ENCODE measurements around the gene PTPRT. TPM values are rescaled to one million over a fixed set of nuclear protein-coding genes. Genes with fewer than 3 reads are reported as not detected.

PTPRT gene
- total RNA-seq, 1 donor from 2014 or later: 0.56 TPM

- H3K4me1 Mint-ChIP-seq: no peaks in the 10 kb centered on the region
- H3K4me3 Mint-ChIP-seq: no peak overlapping the region
- H3K27ac Mint-ChIP-seq (ENCODE audit: unreplicated experiment): no peak overlapping the region
- peaks cover 12% of the 10 kb centered on the region for H3K27me3 Mint-ChIP-seq (ENCODE audit: low read depth)
- TF ChIP-seq CTCF (conservative IDR thresholded peaks at IDR 0.05): no peak
- H3K9me3 Mint-ChIP-seq: peaks cover 2% of the 10 kb centered on the region
- DNase-seq (ENCODE audit: low read depth, low spot score): no peak
- no peaks in the 10 kb centered on the region for H3K36me3 Mint-ChIP-seq (ENCODE audit: low read depth)
Observed at GRCh38 chr20:42639140-42639539, 550.6 kb downstream of the PTPRT start.

GRCh38 chr20:42635699-42636411, 553.9 kb downstream of the PTPRT start:
- no peak overlapping the region for H3K4me3 Mint-ChIP-seq
- H3K9me3 Mint-ChIP-seq: no peaks in the 10 kb centered on the region
- peaks cover 16% of the 10 kb centered on the region for H3K27me3 Mint-ChIP-seq (ENCODE audit: low read depth)

GRCh38 chr20:42634156-42634555, 555.5 kb downstream of the PTPRT start:
- no peak for TF ChIP-seq CTCF (conservative IDR thresholded peaks at IDR 0.05)
- DNase-seq (ENCODE audit: low read depth, low spot score): no peak
- Mint-ChIP-seq H3K36me3 (ENCODE audit: low read depth) (no peaks in the 10 kb centered on the region), H3K4me1 (no peaks in the 10 kb centered on the region), H3K27me3 (ENCODE audit: low read depth) (peaks cover 20% of the 10 kb centered on the region), H3K9me3 (no peaks in the 10 kb centered on the region), H3K27ac (ENCODE audit: unreplicated experiment) (no peak overlapping the region), H3K4me3 (no peak overlapping the region)

More at GRCh38 chr20:42635699-42636411, 553.9 kb downstream of the PTPRT start:
- TF ChIP-seq CTCF (conservative IDR thresholded peaks at IDR 0.05): no peak
- DNase-seq (ENCODE audit: low read depth, low spot score): no peak
- Mint-ChIP-seq H3K36me3 (ENCODE audit: low read depth) (no peaks in the 10 kb centered on the region), H3K4me1 (no peaks in the 10 kb centered on the region), H3K27ac (ENCODE audit: unreplicated experiment) (no peak overlapping the region)

GRCh38 chr20:42628683-42629082, 561.0 kb downstream of the PTPRT start:
- Mint-ChIP-seq H3K4me3 (no peak overlapping the region), H3K9me3 (no peaks in the 10 kb centered on the region), H3K27me3 (ENCODE audit: low read depth) (peaks cover 17% of the 10 kb centered on the region), H3K27ac (ENCODE audit: unreplicated experiment) (no peak overlapping the region), H3K36me3 (ENCODE audit: low read depth) (no peaks in the 10 kb centered on the region), H3K4me1 (no peaks in the 10 kb centered on the region)
- TF ChIP-seq CTCF (conservative IDR thresholded peaks at IDR 0.05): no peak
- DNase-seq (ENCODE audit: low read depth, low spot score): no peak

- no peak for TF ChIP-seq CTCF (conservative IDR thresholded peaks at IDR 0.05)
- Mint-ChIP-seq H3K4me1 (no peaks in the 10 kb centered on the region), H3K4me3 (no peak overlapping the region), H3K27me3 (ENCODE audit: low read depth) (peaks cover 37% of the 10 kb centered on the region), H3K27ac (ENCODE audit: unreplicated experiment) (no peak overlapping the region), H3K9me3 (no peaks in the 10 kb centered on the region), H3K36me3 (ENCODE audit: low read depth) (no peaks in the 10 kb centered on the region)
- DNase-seq (ENCODE audit: low read depth, low spot score): no peak
Observed at GRCh38 chr20:42613076-42613475, 576.6 kb downstream of the PTPRT start.
